Astrocyte of the hippocampus (primary cell): Measurements from ENCODE around the gene SLC17A9.

Source experiments
- DNase-seq: peaks from one replicate; pipeline ENCODE4 v3.0.0; 2011; ENCODE audit warnings: low read depth, low spot score

The SLC17A9 gene

GRCh38 chr20:63002511-63002910 lies 50.0 kb downstream of the SLC17A9 start:
- DNase-seq = no peak

GRCh38 chr20:63003546-63003945 lies 51.0 kb downstream of the SLC17A9 start:
- no peak for DNase-seq

DNA sequence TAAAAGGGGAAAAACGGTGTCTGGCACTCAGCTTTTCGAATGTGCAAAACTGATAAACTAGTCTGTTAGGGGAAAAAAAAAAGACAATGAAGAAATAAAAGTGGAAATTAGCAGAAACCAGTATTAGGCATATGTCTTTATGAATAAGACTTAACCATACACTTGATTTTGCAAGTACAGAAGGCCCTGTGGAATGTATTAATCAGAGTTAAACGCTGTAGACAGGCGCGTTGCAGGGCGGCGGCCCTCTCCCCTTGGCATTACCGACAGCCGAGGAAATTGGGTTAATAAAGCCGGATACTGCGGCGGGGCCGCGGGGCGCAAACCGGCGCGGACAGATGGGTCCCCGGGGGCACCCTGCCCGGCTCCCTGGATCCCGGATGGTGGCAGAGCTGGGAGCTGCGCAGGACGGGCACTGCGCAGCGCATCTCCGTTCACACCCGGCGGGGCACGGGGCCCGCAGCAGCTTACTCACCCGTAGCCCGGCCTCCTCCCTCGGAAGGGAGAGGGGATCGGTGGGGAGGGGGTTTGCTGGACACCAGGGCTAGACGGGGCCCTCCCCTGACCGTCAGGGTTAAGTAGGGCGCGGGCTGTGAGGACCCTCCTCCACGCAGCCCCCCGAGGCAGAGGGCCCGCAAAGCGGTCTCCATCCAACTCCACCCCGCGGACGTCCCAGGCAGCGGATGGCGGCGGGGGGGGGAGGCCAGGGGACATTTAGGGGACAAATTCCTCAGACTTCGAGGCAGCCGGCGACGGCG lies 52.3 kb downstream of the SLC17A9 start:
- DNase-seq = no peak

- DNase-seq = peak; percentile 18
Measured at GRCh38 chr20:63005365-63005861, 52.9 kb downstream of the SLC17A9 start.

DNA sequence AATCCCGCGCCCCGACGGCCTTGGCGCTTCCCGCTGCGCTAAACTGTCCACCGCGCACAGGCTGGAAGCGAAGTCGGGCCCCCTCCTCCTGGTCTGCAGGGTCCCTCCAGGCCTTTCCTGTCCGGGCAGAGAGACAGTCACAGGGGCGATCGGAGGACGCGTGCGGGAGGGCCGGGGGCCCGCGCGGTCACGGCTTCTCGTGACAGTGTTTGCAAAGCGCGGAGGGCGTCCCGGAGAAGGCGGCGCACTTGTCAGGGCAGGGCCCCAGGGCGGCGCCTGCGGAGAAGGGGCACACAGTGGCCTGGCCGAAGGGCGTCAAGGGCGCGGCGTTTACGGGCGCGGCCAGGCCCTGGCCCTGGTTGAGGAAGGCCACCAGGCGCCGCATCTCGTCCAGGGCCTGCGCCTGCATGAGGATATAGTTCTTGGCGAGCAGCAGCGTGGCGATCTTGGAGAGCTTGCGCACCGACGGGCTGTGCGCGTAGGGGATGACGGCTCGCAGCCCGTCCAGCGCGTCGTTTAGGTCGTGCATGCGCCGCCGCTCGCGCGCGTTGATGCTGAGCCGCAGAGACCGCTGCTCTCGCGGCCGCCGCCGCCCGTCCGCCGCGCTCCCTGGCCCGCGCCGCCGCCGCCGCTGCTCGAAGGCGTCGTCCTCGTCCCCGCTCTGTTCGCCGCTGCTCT lies 53.5 kb downstream of the SLC17A9 start:
- peak; percentile 34 for DNase-seq

- peak; percentile 32 for DNase-seq
Measured at GRCh38 chr20:63006540-63007359, 54.2 kb downstream of the SLC17A9 start, which contains the start of gene BHLHE23. Gene BHLHE23, minus strand, starts transcription at chr20:63006964. Its CDS starts 190 bp downstream, at chr20:63006774.

DNA sequence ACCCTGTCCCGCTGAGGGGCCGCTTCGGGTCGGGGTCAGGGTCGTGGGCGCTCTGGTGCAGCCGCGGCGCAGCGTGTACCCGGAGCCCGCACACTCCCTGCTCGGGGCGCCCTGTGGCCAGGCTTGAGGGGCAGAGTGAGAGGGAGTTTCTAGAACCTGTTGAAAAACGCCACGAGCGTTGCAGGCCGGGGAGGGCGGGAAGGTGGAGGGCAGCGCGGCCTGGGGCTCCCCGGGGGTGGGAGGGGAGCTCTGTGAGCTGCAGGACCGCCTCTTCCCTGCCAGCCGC lies 54.8 kb downstream of the SLC17A9 start:
- DNase-seq = no peak

GRCh38 chr20:63007646-63008488 lies 55.4 kb downstream of the SLC17A9 start:
- DNase-seq = no peak

DNA sequence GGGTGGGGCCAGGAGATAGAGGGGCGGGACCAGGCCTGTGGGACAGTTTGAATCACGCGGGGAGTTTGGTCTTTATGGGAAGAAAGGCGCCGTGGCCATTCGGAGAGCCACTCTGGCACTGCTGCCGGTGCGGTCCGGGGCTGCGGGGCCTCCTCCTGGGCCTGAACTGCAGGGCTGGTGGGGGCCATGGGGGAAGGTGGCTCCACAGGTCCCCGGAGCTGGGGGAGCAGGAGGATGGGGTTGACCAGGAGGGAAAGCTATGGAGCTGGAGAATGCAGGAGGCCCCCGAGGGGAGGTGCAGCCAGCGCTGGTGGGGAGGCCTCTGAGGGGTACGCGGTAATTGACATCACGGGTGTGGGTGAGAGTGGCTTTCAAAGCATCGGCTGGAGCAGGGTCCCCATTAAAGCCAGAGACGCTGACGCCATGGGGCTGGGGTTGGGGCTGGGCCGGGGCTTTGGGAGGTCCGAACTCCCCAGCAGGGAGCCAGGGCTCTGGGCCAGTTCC lies 56.1 kb downstream of the SLC17A9 start:
- DNase-seq = no peak

DNA sequence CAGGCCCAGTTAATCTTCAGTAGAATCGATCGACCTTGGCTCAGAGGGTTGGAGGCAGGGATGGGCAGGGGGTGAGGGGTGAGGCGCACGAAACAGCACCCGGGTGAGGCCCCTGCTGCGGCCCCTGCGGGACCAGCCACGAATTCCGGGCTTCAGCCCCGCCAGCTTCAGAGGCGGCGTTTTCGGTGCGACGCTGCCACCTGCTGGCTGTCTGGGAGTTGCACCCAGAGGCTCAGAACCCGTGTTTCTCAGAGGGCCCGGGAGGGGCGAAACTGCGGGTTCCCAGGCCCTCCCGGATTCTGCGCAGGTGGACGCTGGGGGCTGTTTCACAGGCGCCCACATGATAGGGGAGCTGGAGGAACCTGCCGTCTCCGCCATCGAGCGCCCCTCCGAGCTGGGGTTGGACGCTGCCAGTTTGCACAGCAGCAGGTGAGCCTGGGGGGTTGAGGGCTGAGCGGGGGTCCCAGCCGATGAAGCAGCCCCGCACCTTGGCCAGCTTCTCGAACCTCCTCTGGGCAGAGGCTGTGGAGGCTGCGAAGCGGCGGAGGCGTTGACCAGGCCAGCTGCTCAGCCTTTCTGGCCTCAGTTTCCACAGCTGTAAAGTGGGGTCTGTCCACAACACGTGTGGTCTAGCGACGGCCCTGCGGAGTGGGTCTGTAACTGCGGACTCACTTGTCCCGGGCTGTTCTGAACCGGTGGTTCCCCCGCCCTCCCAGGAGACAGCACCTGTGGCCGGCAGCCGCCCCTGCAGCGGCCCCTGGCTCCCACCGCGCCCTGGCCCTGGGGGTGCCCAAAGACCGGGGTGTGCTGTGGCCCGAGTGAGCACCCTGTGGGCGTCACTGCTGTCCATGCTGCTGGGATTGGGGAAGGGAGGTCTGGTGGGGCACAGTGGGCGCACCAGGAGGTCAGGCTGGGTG lies 56.8 kb downstream of the SLC17A9 start:
- DNase-seq = peak; percentile 85

- no peak for DNase-seq
Measured at GRCh38 chr20:63009988-63010769, 57.7 kb downstream of the SLC17A9 start.

DNA sequence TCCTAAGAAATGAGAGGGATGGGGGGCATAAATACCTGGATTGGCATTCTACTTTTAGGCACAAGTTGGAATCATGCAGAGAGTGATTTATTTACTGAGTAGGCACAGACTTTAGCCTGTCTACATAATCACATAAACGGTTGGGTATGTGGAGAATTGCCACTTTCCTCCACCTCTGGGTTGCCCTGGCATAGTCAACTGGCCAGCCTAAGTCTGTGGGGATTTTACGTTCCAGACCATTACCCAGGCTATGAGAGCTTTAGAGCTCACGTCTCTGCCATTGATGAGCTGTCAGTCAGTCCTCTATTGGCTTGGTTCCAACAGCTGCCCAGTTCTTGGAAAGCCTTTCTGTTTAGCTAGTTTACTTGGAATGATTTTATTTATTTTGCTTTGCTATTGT lies 59.3 kb downstream of the SLC17A9 start:
- DNase-seq = peak; percentile 46

- DNase-seq = no peak
Measured at GRCh38 chr20:63013207-63013606, 60.7 kb downstream of the SLC17A9 start.

- no peak for DNase-seq
Measured at GRCh38 chr20:63014287-63014686, 61.8 kb downstream of the SLC17A9 start.

DNA sequence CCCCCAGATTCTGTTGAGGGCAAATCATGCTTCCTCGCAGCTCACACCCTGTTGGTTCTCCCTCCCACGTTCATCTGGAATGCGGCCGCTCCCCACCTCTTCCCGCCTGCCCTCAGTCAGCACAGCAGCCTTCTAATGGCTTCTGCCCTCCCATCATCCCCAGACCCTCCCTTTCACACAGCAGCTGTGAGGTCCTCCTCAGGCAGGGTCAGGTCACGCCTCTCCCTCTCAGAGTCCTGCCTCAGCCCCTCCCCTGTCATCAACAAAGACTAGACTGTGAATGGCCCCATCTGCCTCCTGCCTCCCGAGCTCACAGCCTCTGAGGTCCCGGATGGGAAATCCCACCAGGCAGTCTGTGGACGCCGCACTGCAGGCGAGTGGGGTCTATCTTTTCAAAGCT lies 62.2 kb downstream of the SLC17A9 start:
- no peak for DNase-seq

DNA sequence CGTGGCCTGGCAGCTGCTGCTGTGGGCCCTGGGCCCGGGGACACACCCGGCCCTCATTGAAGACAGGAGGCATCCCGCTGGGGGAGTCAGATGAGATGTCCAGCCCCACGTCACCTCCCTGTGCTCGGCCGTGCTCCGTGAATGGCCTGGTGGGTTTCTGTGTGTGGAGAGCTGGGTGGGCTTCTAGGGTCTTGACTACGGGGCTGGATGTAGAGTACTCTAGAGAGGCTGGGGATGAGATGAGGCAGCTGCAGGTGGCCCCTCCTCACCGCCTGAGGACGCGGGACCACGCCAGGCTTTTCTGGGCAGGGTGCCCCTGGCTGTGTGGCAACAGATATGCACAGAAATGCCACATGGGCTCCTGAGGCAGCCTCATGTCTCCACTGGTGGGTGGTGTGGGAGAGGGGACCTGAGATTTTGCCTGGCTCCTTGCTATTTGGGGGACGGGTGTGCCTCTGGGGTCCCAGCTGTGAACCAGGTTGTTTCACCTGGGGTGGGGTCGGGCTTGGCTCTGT lies 62.7 kb downstream of the SLC17A9 start:
- DNase-seq = no peak

GRCh38 chr20:63015662-63016361 lies 63.3 kb downstream of the SLC17A9 start:
- DNase-seq = no peak

GRCh38 chr20:63016514-63017075 lies 64.1 kb downstream of the SLC17A9 start:
- no peak for DNase-seq
